GM19438 (cell line): ENCODE data around the gene UBE4B.
A peak's percentile ranks its signal among the peaks of the same experiment; 100 is the strongest.
"Not testable (repeated sequence)": the region's sequence is repeated elsewhere in the genome, so short reads cannot be mapped to it uniquely, and the experiment has no call there.

Source experiments
- ATAC-seq: cut with Tn5 transposase; IDR thresholded peaks from one replicate; pipeline ENCODE4 v1.9.1; 2021; ENCODE audit warnings: low read depth; ENCODE audit not compliant: unreplicated experiment

Gene UBE4B

GRCh38 chr1:10032590-10033358 lies at the start of gene UBE4B:
Gene UBE4B, plus strand, starts transcription at chr1:10032958. Its CDS starts 713 bp downstream, at chr1:10033671.
- ATAC-seq: peak; percentile 91

- no peak for ATAC-seq
Observed at GRCh38 chr1:9984253-9984652, 48.5 kb upstream of the UBE4B start.

GRCh38 chr1:9985001-9985400 lies 47.8 kb upstream of the UBE4B start:
- ATAC-seq: no peak

- ATAC-seq: no peak
Observed at GRCh38 chr1:9989773-9990172, 43.0 kb upstream of the UBE4B start.

- no peak for ATAC-seq
Observed at GRCh38 chr1:9990944-9991343, 41.8 kb upstream of the UBE4B start.

GRCh38 chr1:9992910-9993309 lies 39.8 kb upstream of the UBE4B start:
- no peak for ATAC-seq

- no peak for ATAC-seq
Observed at GRCh38 chr1:9993561-9994075, 39.1 kb upstream of the UBE4B start.

- no peak for ATAC-seq
Observed at GRCh38 chr1:9996624-9997582, 35.9 kb upstream of the UBE4B start, which contains the start of gene RBP7. Gene RBP7, plus strand, starts transcription at chr1:9997228. Its CDS starts 31 bp downstream, at chr1:9997259.

- ATAC-seq: no peak
Observed at GRCh38 chr1:10001016-10001665, 31.6 kb upstream of the UBE4B start.

- not testable (repeated sequence) for ATAC-seq
Observed at GRCh38 chr1:10005248-10005647, 27.5 kb upstream of the UBE4B start.

GRCh38 chr1:10007169-10007568 lies 25.6 kb upstream of the UBE4B start:
- no peak for ATAC-seq

GRCh38 chr1:10014016-10014415 lies 18.7 kb upstream of the UBE4B start:
- no peak for ATAC-seq

GRCh38 chr1:10019561-10019960 lies 13.2 kb upstream of the UBE4B start:
- ATAC-seq: no peak

- ATAC-seq: no peak
Observed at GRCh38 chr1:10020086-10020485, 12.7 kb upstream of the UBE4B start.

GRCh38 chr1:10020678-10021077 lies 12.1 kb upstream of the UBE4B start:
- not testable (repeated sequence) for ATAC-seq

GRCh38 chr1:10021992-10022391 lies 10.8 kb upstream of the UBE4B start:
- not testable (repeated sequence) for ATAC-seq

- ATAC-seq: no peak
Observed at GRCh38 chr1:10022656-10023055, 10.1 kb upstream of the UBE4B start.

- no peak for ATAC-seq
Observed at GRCh38 chr1:10025354-10025753, 7.4 kb upstream of the UBE4B start.

- no peak for ATAC-seq
Observed at GRCh38 chr1:10027027-10027426, 5.7 kb upstream of the UBE4B start.

- ATAC-seq: not testable (repeated sequence)
Observed at GRCh38 chr1:10028956-10029500, 3.7 kb upstream of the UBE4B start.
